Astrocyte of the spinal cord (primary cell): ENCODE results near the gene PDE7B.

ENCODE experiments used
- DNase-seq: peaks from one replicate; pipeline ENCODE4 v3.0.0; 2011; ENCODE audit warnings: low read depth, low spot score
- H3K4me3 ChIP-seq: 2 replicates; pipeline ENCODE4 v1.5.1; 2011; ENCODE audit warnings: low read depth, mild to moderate bottlenecking, low read length, moderate library complexity
- CTCF ChIP-seq: IDR thresholded peaks from 2 replicates; pipeline ENCODE4 v1.5.1; 2012; ENCODE audit warnings: low read depth, mild to moderate bottlenecking, low read length, inconsistent platforms
- in situ Hi-C: cut with HindIII; loops from 2 replicates; pipeline ENCODE4 v1.10.0; 2017; ENCODE audit warnings: low sequenced_read_pairs

Gene PDE7B

GRCh38 chr6:136244061-136244616 is 392.6 kb downstream of the PDE7B start:
- DNase-seq, result no peak
- TF ChIP-seq CTCF, result no peak
- no peak overlapping the region for H3K4me3 ChIP-seq
- in situ Hi-C loops, result no loop called here
